T-cell (primary cell): ENCODE data around the gene STIM1. TPM values are rescaled to one million over a fixed set of nuclear protein-coding genes. Genes with fewer than 3 reads are reported as not detected.

ENCODE experiments used
- ATAC-seq, 4 experiments: fragments of 200-7000 bp in 3 of 4; fragments of 150-1000 bp in 1 of 4; cut with Tn5 transposase; replicated peaks in 1 of 4; 1 replicate in 3 of 4; 2 replicates in 1 of 4; pipeline ENCODE4 v1.10.0; 2021; ENCODE audit warnings: moderate library complexity in 3 of 4, mild to moderate bottlenecking in 2 of 4, moderate number of reproducible peaks in 1 of 4
- CTCF ChIA-PET, 2 donors: fragments of 300-600 bp; sonication (Branson Sonifier 250); formaldehyde crosslinking; loops; one replicate each; lab custom pipeline; 2022; ENCODE audit warnings: antibody characterized with exemption in 2 of 2; lab: Charles Lee
- POLR2A ChIA-PET, 2 donors: fragments of 300-600 bp; sonication (Branson Sonifier 250); formaldehyde crosslinking; loops; one replicate each; lab custom pipeline; 2022; ENCODE audit warnings: antibody characterized with exemption in 2 of 2; lab: Charles Lee
- DNase-seq, 35 experiments: peaks; one replicate each; pipeline versions ENCODE4 v3.0.0 to v3.0.0-alpha.2; 2013 to 2023
- H3K27ac ChIP-seq: one replicate; pipeline ENCODE4 v1.5.1; 2013; ENCODE audit warnings: low read length
- H3K27me3 ChIP-seq, 2 experiments: replicated peaks in 1 of 2; 1 replicate in 1 of 2; 2 replicates in 1 of 2; pipeline versions ENCODE4 v1.6.1 to v1.7.0; 2013; ENCODE audit warnings: low read length in 1 of 2, mixed read lengths in 1 of 2; ENCODE audit not compliant: control insufficient read depth in 2 of 2, insufficient read depth in 2 of 2; ENCODE audit errors: extremely low read depth in 1 of 2
- H3K36me3 ChIP-seq, 2 donors: 1 replicate in 1 of 2; 2 replicates in 1 of 2; pipeline versions ENCODE4 v1.6.1 to v1.7.0; 2013; ENCODE audit warnings: low read length in 1 of 2; ENCODE audit not compliant: control insufficient read depth in 2 of 2, insufficient read depth in 1 of 2; ENCODE audit errors: extremely low read depth in 1 of 2
- H3K4me1 ChIP-seq, 2 experiments: 1 replicate in 1 of 2; 2 replicates in 1 of 2; pipeline versions ENCODE4 v1.6.1 to v1.7.0; 2013; ENCODE audit warnings: low read length in 2 of 2, mixed read lengths in 1 of 2; ENCODE audit not compliant: insufficient read depth in 2 of 2, control insufficient read depth in 1 of 2; ENCODE audit errors: extremely low read depth in 1 of 2
- H3K4me3 ChIP-seq, 2 donors: 1 replicate in 1 of 2; 2 replicates in 1 of 2; pipeline versions ENCODE4 v1.5.1 to v1.7.0; 2013; ENCODE audit warnings: mild to moderate bottlenecking in 2 of 2, low read length in 1 of 2, moderate library complexity in 1 of 2; ENCODE audit not compliant: control insufficient read depth in 1 of 2; ENCODE audit errors: extremely low read depth in 1 of 2
- H3K9me3 ChIP-seq: 2 replicates; pipeline ENCODE4 v1.7.0; 2013
- H3K27ac Mint-ChIP-seq, 2 donors: one replicate each; pipeline ENCODE4 v1.8.0; 2020 to 2021; ENCODE audit warnings: mild to moderate bottlenecking in 2 of 2, mixed read lengths in 2 of 2
- H3K27me3 Mint-ChIP-seq, 2 donors: one replicate each; pipeline ENCODE4 v1.8.0; 2021 to 2022; ENCODE audit warnings: mixed read lengths in 2 of 2
- H3K36me3 Mint-ChIP-seq: one replicate; pipeline ENCODE4 v1.8.0; 2021; ENCODE audit warnings: mixed read lengths
- H3K4me1 Mint-ChIP-seq, 3 donors: one replicate each; pipeline ENCODE4 v1.8.0; 2020 to 2022; ENCODE audit warnings: mixed read lengths in 3 of 3, mild to moderate bottlenecking in 1 of 3
- H3K4me3 Mint-ChIP-seq, 3 donors: one replicate each; pipeline ENCODE4 v1.8.0; 2020 to 2022; ENCODE audit warnings: mild to moderate bottlenecking in 3 of 3, mixed read lengths in 3 of 3, moderate library complexity in 3 of 3
- H3K9me3 Mint-ChIP-seq, 3 donors: one replicate each; pipeline ENCODE4 v1.8.0; 2020 to 2022; ENCODE audit warnings: mixed read lengths in 3 of 3
- WGBS: methylation state at CpG from one replicate; pipeline ENCODE4 v1.1.5; 2013; ENCODE audit warnings: missing lambda C conversion rate; ENCODE audit not compliant: insufficient coverage; 5-methylcytosine and 5-hydroxymethylcytosine counted together
- total RNA-seq, 35 experiments: library from RNA in 6 of 35; stranded (reverse) in 6 of 35; fragments of 120-200 nt in 1 of 35; gene quantifications; one replicate each; pipeline versions ENCODE4 v1.2.1 to v1.2.4 and lab custom pipeline; 2013 to 2026

The STIM1 gene
- total RNA-seq, 5 donors from 2014 or later (not counting 1 experiment from before 2014, with no cell fraction given) = 87.6 to 139 (median 94.5) TPM

DNA sequence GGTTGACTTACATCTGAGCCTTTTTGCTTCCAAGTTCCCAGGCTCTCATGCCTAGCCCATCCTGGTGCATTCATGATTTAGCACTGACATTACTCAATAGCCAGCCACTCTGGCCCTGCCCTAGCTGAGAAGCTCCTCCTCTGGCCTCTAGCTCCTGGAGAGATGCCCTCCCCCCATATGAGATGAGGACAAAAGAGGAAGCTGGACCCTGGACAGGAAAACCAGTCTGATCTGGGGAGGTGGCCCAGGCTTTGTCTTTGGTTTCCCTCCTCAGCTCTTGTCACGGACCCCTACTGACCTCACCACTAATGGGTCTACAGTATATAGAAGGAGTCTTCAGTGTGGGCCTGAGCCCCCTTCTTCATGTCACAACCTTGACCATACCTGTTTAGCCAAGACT, 17.7 kb upstream of the STIM1 start:
- Histone ChIP-seq H3K36me3 (peaks cover 0 to 22% of the 10 kb centered on the region in 2 donors), H3K4me1 (peaks cover 55 to 83% of the 10 kb centered on the region in 2 experiments), H3K4me3 (peak overlapping the region; percentile 81 to 88), H3K27ac (peak overlapping the region; percentile 98), H3K27me3 (no peaks in the 10 kb centered on the region), H3K9me3 (no peaks in the 10 kb centered on the region)
- DNase-seq = peak in 1 of 35 experiments; percentile 40
- ATAC-seq = no peak
- ChIA-PET CTCF (interaction anchor here (0.5 to 9.9 kb wide), 6 partner anchors 10 to 235 kb away, joined by 3 to 248 read pairs (median 7); partner anchors contain the start of gene STIM1 (in 1 of the 2)), POLR2A (interaction anchor here in 1 of 2 donors (0.6 to 1.0 kb wide), 4 partner anchors 10 to 243 kb away, joined by 3 to 4 read pairs (median 4); no protein-coding TSS in a partner anchor)
- Mint-ChIP-seq H3K27ac (peak overlapping the region; percentile 92 to 95), H3K36me3 (peaks cover 32% of the 10 kb centered on the region), H3K4me1 (peaks cover 78 to 79% (median 79%) of the 10 kb centered on the region in 3 donors), H3K27me3 (no peaks in the 10 kb centered on the region), H3K4me3 (peak overlapping the region; percentile 85 to 89 (median 89)), H3K9me3 (no peaks in the 10 kb centered on the region)
- WGBS = no CpG with 5 or more reads among the region's 1 CpG

DNA sequence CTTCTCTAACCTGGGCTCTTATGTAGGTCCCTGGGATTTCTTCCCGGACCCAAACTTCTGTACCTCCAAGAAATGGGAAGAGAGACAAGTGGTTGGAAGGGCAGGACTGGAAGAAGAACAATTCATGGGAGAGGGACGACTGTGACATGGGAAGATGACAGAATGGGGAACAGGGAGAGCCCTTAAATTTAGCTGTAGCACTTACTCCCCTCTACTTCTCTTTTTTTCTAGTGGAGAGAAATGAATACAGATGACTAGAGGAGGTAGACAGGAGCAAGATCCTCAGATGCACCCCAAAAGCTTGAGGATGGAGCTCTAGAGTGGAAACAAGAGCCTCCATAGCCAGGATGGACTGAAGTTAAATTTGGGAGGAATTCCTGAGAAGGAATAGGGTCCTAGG, 17.0 kb upstream of the STIM1 start:
- Histone ChIP-seq H3K36me3 (peaks cover 0 to 19% of the 10 kb centered on the region in 2 donors), H3K9me3 (no peaks in the 10 kb centered on the region), H3K4me1 (peaks cover 50 to 76% of the 10 kb centered on the region in 2 experiments), H3K27me3 (no peaks in the 10 kb centered on the region), H3K4me3 (peak overlapping the region; percentile 81 to 88), H3K27ac (peak overlapping the region; percentile 98)
- H3K4me1 Mint-ChIP-seq = peaks cover 72 to 76% (median 74%) of the 10 kb centered on the region in 3 donors
- WGBS = no CpG with 5 or more reads among the region's 2 CpGs
- no peaks in the 10 kb centered on the region for H3K9me3 Mint-ChIP-seq
- CTCF ChIA-PET = interaction anchor here (0.9 to 9.9 kb wide), 5 partner anchors 10 to 234 kb away, joined by 3 to 248 read pairs (median 7); partner anchors contain the start of gene STIM1 (in 1 of the 2)
- H3K27ac Mint-ChIP-seq = peak overlapping the region; percentile 92 to 95
- H3K4me3 Mint-ChIP-seq = peak overlapping the region; percentile 85 to 89 (median 89)
- H3K27me3 Mint-ChIP-seq = no peaks in the 10 kb centered on the region
- POLR2A ChIA-PET = interaction anchor here (0.5 to 4.6 kb wide), 5 partner anchors 13 to 41 kb away, joined by 3 to 58 read pairs (median 4); partner anchors contain the start of gene STIM1 (in 1 of the 2)
- ATAC-seq = no peak
- no peak for DNase-seq
- peaks cover 28% of the 10 kb centered on the region for H3K36me3 Mint-ChIP-seq

GRCh38 chr11:3840004-3840869, 15.2 kb upstream of the STIM1 start:
- H3K4me3 Mint-ChIP-seq = peak overlapping the region; percentile 85 to 89 (median 89)
- H3K9me3 Mint-ChIP-seq = no peaks in the 10 kb centered on the region
- H3K27ac ChIP-seq = peak overlapping the region; percentile 98
- WGBS = under 1% methylated on average over 42 of the region's 46 CpGs
- no peaks in the 10 kb centered on the region for H3K9me3 ChIP-seq
- peak overlapping the region; percentile 92 to 95 for H3K27ac Mint-ChIP-seq
- H3K27me3 Mint-ChIP-seq = no peaks in the 10 kb centered on the region
- H3K36me3 Mint-ChIP-seq = peaks cover 18% of the 10 kb centered on the region
- peak overlapping the region; percentile 88 to 89 for H3K4me3 ChIP-seq
- H3K27me3 ChIP-seq = no peaks in the 10 kb centered on the region
- CTCF ChIA-PET = interaction anchor here (0.8 to 9.9 kb wide), 11 partner anchors 12 to 255 kb away, joined by 3 to 248 read pairs (median 13); partner anchors contain the start of genes PGAP2 (in 1 of the 2) and STIM1 (in 1 of the 2)
- peak in 28 of 35 experiments; percentile 24 to 57 (median 38) for DNase-seq
- H3K4me1 ChIP-seq = peaks cover 49 to 59% of the 10 kb centered on the region in 2 experiments
- peak in 2 of 4 experiments; percentile 0 to 1 for ATAC-seq
- POLR2A ChIA-PET = interaction anchor here (0.6 to 4.6 kb wide), 7 partner anchors 14 to 233 kb away, joined by 3 to 58 read pairs (median 5); partner anchors contain the start of gene STIM1 (in 1 of the 2)
- H3K36me3 ChIP-seq = peaks cover 0 to 9% of the 10 kb centered on the region in 2 donors
- H3K4me1 Mint-ChIP-seq = peaks cover 65 to 70% (median 67%) of the 10 kb centered on the region in 3 donors

DNA sequence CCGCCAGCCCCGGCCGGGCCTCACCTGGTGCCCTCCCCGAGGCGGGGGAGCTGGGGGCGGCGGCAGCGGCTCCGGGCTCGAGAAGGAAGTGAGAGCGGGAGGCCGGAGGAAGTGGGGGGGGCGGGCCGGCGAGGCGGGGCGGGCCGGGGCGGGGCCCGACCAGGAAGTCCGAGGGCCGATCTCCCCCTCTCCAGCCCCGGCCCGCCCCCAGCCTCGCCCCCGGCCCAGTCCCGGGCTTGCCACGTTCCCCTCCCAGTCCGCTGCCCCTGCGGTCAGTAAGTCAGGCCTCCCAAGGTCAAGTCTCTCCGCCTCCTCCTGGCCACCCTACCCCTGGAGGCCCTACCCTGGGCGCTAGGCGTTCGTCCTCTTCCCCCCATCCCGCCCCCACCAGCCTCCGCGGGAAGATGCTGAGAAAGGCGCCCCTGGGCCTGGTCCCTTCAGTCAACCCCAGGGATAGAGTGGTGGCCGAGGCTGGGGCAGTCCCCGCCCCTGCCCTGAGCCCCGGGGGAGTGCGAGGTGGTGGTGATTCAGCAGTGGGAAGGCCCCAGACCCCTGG, 14.5 kb upstream of the STIM1 start, which contains the start of gene RHOG:
Gene RHOG, minus strand, starts transcription at position 90 of the 556 bp plus-strand sequence. CDS start 12,821 bp downstream, outside the sequence.
- CTCF ChIA-PET = interaction anchor here (0.6 to 9.9 kb wide), 31 partner anchors 12 to 256 kb away, joined by 3 to 248 read pairs (median 4); partner anchors contain the start of genes NUP98 (in 1 of the 2), PGAP2 (in 1 of the 2) and STIM1 (in 1 of the 2)
- Mint-ChIP-seq H3K4me3 (peak within 1 kb of the TSS; percentile 86 to 89 (median 89)), H3K36me3 (peaks cover 13% of the 10 kb centered on the region), H3K27me3 (no peaks in the 10 kb centered on the region), H3K9me3 (no peaks in the 10 kb centered on the region), H3K27ac (peak within 1 kb of the TSS; percentile 96), H3K4me1 (peaks cover 63 to 64% (median 63%) of the 10 kb centered on the region in 3 donors)
- Histone ChIP-seq H3K4me1 (peaks cover 50 to 51% of the 10 kb centered on the region in 2 experiments), H3K27me3 (no peaks in the 10 kb centered on the region), H3K9me3 (no peaks in the 10 kb centered on the region), H3K4me3 (peak within 1 kb of the TSS; percentile 88 to 89), H3K36me3 (peaks cover 0 to 5% of the 10 kb centered on the region in 2 donors), H3K27ac (peak within 1 kb of the TSS; percentile 98)
- WGBS = 0% methylated on average over 5 of the region's 42 CpGs
- DNase-seq (peak in 13 of 35 experiments; percentile 10 to 93 (median 53)), ATAC-seq (peak; percentile 26 to 50 (median 42))
- POLR2A ChIA-PET = interaction anchor here (0.6 to 4.6 kb wide), 21 partner anchors 10 to 232 kb away, joined by 3 to 58 read pairs (median 4); partner anchors contain the start of genes STIM1 (in 2 of the 2) and PGAP2 (in 1 of the 2)

DNA sequence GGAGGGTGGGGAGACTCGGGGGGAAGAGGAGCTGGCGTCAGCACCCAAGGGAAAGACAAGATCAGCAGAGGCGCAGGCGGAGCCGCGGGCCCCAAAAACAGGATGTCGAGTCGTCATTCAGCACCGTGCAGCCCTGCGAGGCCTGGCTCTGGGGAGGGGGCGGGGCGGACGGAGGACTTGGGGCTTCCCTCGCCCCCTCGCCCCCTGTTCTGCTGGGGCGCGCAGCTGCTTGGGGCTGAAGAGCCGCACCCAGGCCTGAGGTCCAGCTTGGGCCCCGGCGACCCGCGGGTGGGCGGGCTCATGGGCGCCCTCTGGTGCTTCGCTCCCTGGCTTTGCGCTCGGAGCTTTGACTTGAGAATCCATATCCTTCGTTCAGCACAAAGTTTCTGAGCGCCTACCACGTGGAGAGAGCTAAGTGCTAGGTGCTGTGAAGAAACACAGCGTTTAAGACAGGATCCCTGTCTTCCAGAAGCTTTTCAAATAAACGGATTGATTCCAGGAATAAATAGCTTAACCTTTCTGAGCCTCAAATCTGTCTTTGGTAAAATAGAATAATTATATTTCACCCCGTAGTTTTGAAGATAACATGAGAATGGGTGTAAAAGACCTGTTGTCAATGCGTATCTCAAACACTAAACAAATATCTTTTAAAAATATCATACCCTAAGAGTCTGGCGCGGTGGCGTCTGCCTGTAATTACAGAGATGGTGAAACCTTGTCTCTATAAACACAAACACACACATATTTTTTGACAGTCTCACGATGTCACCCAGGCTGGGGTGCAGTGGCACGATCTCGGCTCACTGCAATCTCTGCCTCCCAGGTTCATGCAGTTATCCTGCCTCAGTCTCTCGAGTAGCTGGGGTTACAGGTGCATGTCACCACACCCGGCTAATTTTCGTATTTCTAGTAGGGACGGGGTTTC, 13.8 kb upstream of the STIM1 start:
- POLR2A ChIA-PET = interaction anchor here (0.6 to 4.6 kb wide), 20 partner anchors 9 to 231 kb away, joined by 3 to 58 read pairs (median 4); partner anchors contain the start of genes STIM1 (in 2 of the 2) and PGAP2 (in 1 of the 2)
- no peaks in the 10 kb centered on the region for H3K9me3 Mint-ChIP-seq
- Histone ChIP-seq H3K9me3 (no peaks in the 10 kb centered on the region), H3K36me3 (peaks cover 0 to 5% of the 10 kb centered on the region in 2 donors), H3K4me3 (peak overlapping the region in 1 of 2 donors; percentile 88), H3K27ac (peak overlapping the region; percentile 98), H3K4me1 (peaks cover 44 to 48% of the 10 kb centered on the region in 2 experiments), H3K27me3 (no peaks in the 10 kb centered on the region)
- H3K27me3 Mint-ChIP-seq = no peaks in the 10 kb centered on the region
- 13% methylated on average over 32 of the region's 44 CpGs for WGBS
- CTCF ChIA-PET = interaction anchor here (0.6 to 9.9 kb wide), 40 partner anchors 8 to 255 kb away, joined by 3 to 248 read pairs (median 4); partner anchors contain the start of genes NUP98 (in 1 of the 2), PGAP2 (in 1 of the 2) and STIM1 (in 1 of the 2)
- peak in 34 of 35 experiments; percentile 88 to 98 (median 96) for DNase-seq
- H3K4me3 Mint-ChIP-seq = peak overlapping the region; percentile 85 to 89 (median 86)
- peaks cover 13% of the 10 kb centered on the region for H3K36me3 Mint-ChIP-seq
- peaks cover 56 to 60% (median 56%) of the 10 kb centered on the region in 3 donors for H3K4me1 Mint-ChIP-seq
- peak; percentile 77 to 82 (median 78) for ATAC-seq
- peak overlapping the region; percentile 96 for H3K27ac Mint-ChIP-seq
